HCT116 (cell line): ENCODE data around the gene MYCBP. TPM values are rescaled to one million over a fixed set of nuclear protein-coding genes. Genes with fewer than 3 reads are reported as not detected.

Experiments used
- ATAC-seq: fragments of 200-7000 bp; cut with Tn5 transposase; 2 replicates; pipeline ENCODE4 v1.9.1; 2020; ENCODE audit warnings: mild to moderate bottlenecking, moderate library complexity
- BruUV-seq: library from RNA; stranded (reverse); fragments of 400-500 nt; replicated peaks from 2 replicates; lab custom pipeline; 2021; lab: Mats Ljungman, UMichigan
- CTCF ChIA-PET: fragments of 300-600 bp; sonication (Branson Sonifier 250); formaldehyde crosslinking; loops from one replicate; lab custom pipeline; 2021; ENCODE audit warnings: antibody characterized with exemption; lab: Charles Lee
- POLR2A ChIA-PET: fragments of 300-600, 350-600 bp; sonication (Branson Sonifier 250); formaldehyde crosslinking; loops from one replicate; lab custom pipeline; 2021; ENCODE audit warnings: antibody characterized with exemption; lab: Charles Lee
- RAD21 ChIA-PET, 2 experiments: fragments of 300-600 bp; sonication (Branson Sonifier 250); formaldehyde crosslinking; loops; one replicate each; lab custom pipeline; 2023; ENCODE audit warnings: low total read pairs in 2 of 2; ENCODE audit not compliant: uncharacterized antibody in 2 of 2, unreplicated experiment in 2 of 2, low non-redundant PET in 1 of 2; lab: Charles Lee
- DNase-seq: peaks from one replicate; pipeline ENCODE4 v3.0.0-alpha.2; 2010; ENCODE audit warnings: low read depth, low spot score
- H2AFZ ChIP-seq: fragments of 200-600 bp; shearing (Covaris generic), sonication (generic); 2 replicates; pipeline ENCODE4 v1.6.1; 2017; ENCODE audit warnings: low read depth, mixed run types, mixed read lengths, antibody characterized with exemption, low read length; ENCODE audit not compliant: poor library complexity, severe bottlenecking
- H3K27ac ChIP-seq: 2 replicates; pipeline ENCODE4 v1.5.1; 2012; ENCODE audit warnings: low read depth, low read length
- H3K27me3 ChIP-seq: fragments of 200-600 bp; sonication (generic); 2 replicates; pipeline ENCODE4 v1.6.1; 2016; ENCODE audit warnings: mixed run types, low read length, mixed read lengths; ENCODE audit not compliant: insufficient read depth
- H3K36me3 ChIP-seq, 2 experiments: fragments of 200-500 bp in 1 of 2; fragments of 200-600 bp in 1 of 2; sonication (Bioruptor generic) in 1 of 2; sonication (generic) in 1 of 2; 2 replicates each; pipeline versions ENCODE4 v1.5.1 to v1.6.1; 2014 to 2016; ENCODE audit warnings: low read length in 2 of 2, inconsistent platforms in 1 of 2, mixed read lengths in 1 of 2, mixed run types in 1 of 2; ENCODE audit not compliant: insufficient read depth in 2 of 2, control insufficient read depth in 1 of 2
- H3K4me1 ChIP-seq, 2 experiments: fragments of 200-600 bp in 1 of 2; sonication (generic) in 1 of 2; 2 replicates each; pipeline versions ENCODE4 v1.5.1 to v1.6.1; 2012 to 2017; ENCODE audit warnings: low read length in 2 of 2, inconsistent platforms in 1 of 2, mild to moderate bottlenecking in 1 of 2, mixed read lengths in 1 of 2, mixed run types in 1 of 2, moderate library complexity in 1 of 2; ENCODE audit not compliant: insufficient read depth in 2 of 2, control insufficient read depth in 1 of 2
- H3K4me2 ChIP-seq: fragments of 200-600 bp; sonication (generic); 2 replicates; pipeline ENCODE4 v1.6.1; 2017; ENCODE audit warnings: mixed run types, low read length, mixed read lengths
- H3K4me3 ChIP-seq, 2 experiments: fragments of 200-600 bp in 1 of 2; sonication (generic) in 1 of 2; replicated peaks in 1 of 2; 2 replicates each; pipeline ENCODE4 v1.5.1; 2011 to 2016; ENCODE audit warnings: low read length in 2 of 2, control low read depth in 1 of 2, low read depth in 1 of 2, mild to moderate bottlenecking in 1 of 2, mixed read lengths in 1 of 2, mixed run types in 1 of 2
- H3K79me2 ChIP-seq: fragments of 200-600 bp; sonication (generic); 2 replicates; pipeline ENCODE4 v1.6.1; 2017; ENCODE audit warnings: mild to moderate bottlenecking, mixed run types, low read length, moderate library complexity, mixed read lengths; ENCODE audit not compliant: insufficient read depth
- H3K9ac ChIP-seq: fragments of 200-600 bp; sonication (generic); 2 replicates; pipeline ENCODE4 v1.6.1; 2016; ENCODE audit warnings: low read length, mixed read lengths
- H3K9me2 ChIP-seq: fragments of 200-600 bp; sonication (generic), shearing (Covaris generic); 2 replicates; pipeline ENCODE4 v1.6.1; 2017; ENCODE audit warnings: mixed run types, mild to moderate bottlenecking, moderate library complexity; ENCODE audit not compliant: insufficient read depth
- H3K9me3 ChIP-seq, 2 experiments: fragments of 200-500 bp in 1 of 2; fragments of 200-600 bp in 1 of 2; sonication (Bioruptor generic) in 1 of 2; sonication (generic) in 1 of 2; 2 replicates each; pipeline ENCODE4 v1.6.1; 2014 to 2017; ENCODE audit warnings: low read length in 2 of 2, mixed read lengths in 2 of 2, inconsistent platforms in 1 of 2, low read depth in 1 of 2, mild to moderate bottlenecking in 1 of 2, mixed run types in 1 of 2, moderate library complexity in 1 of 2; ENCODE audit not compliant: control insufficient read depth in 1 of 2, insufficient read depth in 1 of 2
- H4K20me1 ChIP-seq: fragments of 200-600 bp; sonication (generic), shearing (Covaris generic); 2 replicates; pipeline ENCODE4 v1.6.1; 2017; ENCODE audit warnings: mixed run types, mild to moderate bottlenecking, moderate library complexity; ENCODE audit not compliant: insufficient read depth
- CEBPB ChIP-seq: IDR thresholded peaks from 2 replicates; pipeline ENCODE4 v1.6.1; 2012; ENCODE audit warnings: low read depth
- EGR1 ChIP-seq: IDR thresholded peaks from 2 replicates; pipeline ENCODE4 v1.6.1; 2012; ENCODE audit warnings: low read depth
- ELF1 ChIP-seq: IDR thresholded peaks from 2 replicates; pipeline ENCODE4 v1.6.1; 2012; ENCODE audit warnings: low read depth, borderline replicate concordance
- EZH2 ChIP-seq: fragments of 200-600 bp; sonication (generic); IDR thresholded peaks from 2 replicates; pipeline ENCODE4 v1.6.1; 2017; ENCODE audit warnings: antibody characterized with exemption, mixed run types
- EZH2phosphoT487 ChIP-seq: fragments of 200-600 bp; IDR thresholded peaks from 2 replicates; pipeline ENCODE4 v1.6.1; 2018; ENCODE audit warnings: antibody characterized with exemption, borderline replicate concordance
- FOSL1 ChIP-seq: IDR thresholded peaks from 2 replicates; pipeline ENCODE4 v1.6.1; 2012; ENCODE audit warnings: low read depth
- JUND ChIP-seq: IDR thresholded peaks from 2 replicates; pipeline ENCODE4 v1.6.1; 2012
- POLR2A ChIP-seq: IDR thresholded peaks from 2 replicates; pipeline ENCODE4 v1.7.0; 2011; ENCODE audit warnings: borderline replicate concordance; ENCODE audit not compliant: insufficient read depth, insufficient read length; ENCODE audit errors: extremely low read depth
- RAD21 ChIP-seq: IDR thresholded peaks from 2 replicates; pipeline ENCODE4 v1.6.1; 2012; ENCODE audit warnings: low read depth, mild to moderate bottlenecking
- SP1 ChIP-seq: IDR thresholded peaks from 2 replicates; pipeline ENCODE4 v1.6.1; 2012; ENCODE audit warnings: low read depth
- YY1 ChIP-seq: IDR thresholded peaks from 2 replicates; pipeline ENCODE4 v1.6.1; 2011; ENCODE audit warnings: low read length, low read depth, moderate library complexity, mild to moderate bottlenecking; ENCODE audit not compliant: insufficient replicate concordance; ENCODE audit errors: extremely low read depth
- ZFX ChIP-seq: fragments of 450-650 bp; IDR thresholded peaks from 2 replicates; pipeline ENCODE4 v1.6.1; 2017
- ZNF274 ChIP-seq: fragments of 200-500 bp; sonication (Bioruptor generic); IDR thresholded peaks from 2 replicates; pipeline ENCODE4 v1.6.1; 2014; ENCODE audit warnings: mild to moderate bottlenecking, low read depth, low read length, inconsistent platforms
- intact Hi-C: fragments of 100-400 bp; cut with micrococcal nuclease; formaldehyde crosslinking; loops from 2 replicates; pipeline ENCODE4 v1.10.0; 2022
- total RNA-seq: library from RNA; stranded (reverse); gene quantifications from one replicate; pipeline ENCODE4 v1.2.1, GENCODE V29; 2021; ENCODE audit not compliant: unreplicated experiment
- TF ChIP-seq, protein P1 (sequence below): IDR thresholded peaks from 2 replicates; pipeline ENCODE4 v1.6.1; 2012
- TF ChIP-seq, protein P2 (sequence below), 3 experiments: fragments of 200-600 bp in 1 of 3; sonication (generic) in 1 of 3; IDR thresholded peaks in 2 of 3; conservative IDR thresholded peaks in 1 of 3; 2 replicates each; pipeline ENCODE4 v1.5.1; 2012 to 2017; ENCODE audit warnings: low read depth in 2 of 3, low read length in 2 of 3, antibody characterized with exemption in 1 of 3, borderline replicate concordance in 1 of 3, control low read depth in 1 of 3, mild to moderate bottlenecking in 1 of 3, mixed read lengths in 1 of 3, mixed run types in 1 of 3, moderate library complexity in 1 of 3; ENCODE audit not compliant: insufficient read depth in 1 of 3
- TF ChIP-seq, protein P3 (sequence below): IDR thresholded peaks from 2 replicates; pipeline ENCODE4 v1.6.1; 2012; ENCODE audit warnings: low read depth

The MYCBP gene
- total RNA-seq, 1 experiment from 2014 or later = 40.2 TPM

DNA sequence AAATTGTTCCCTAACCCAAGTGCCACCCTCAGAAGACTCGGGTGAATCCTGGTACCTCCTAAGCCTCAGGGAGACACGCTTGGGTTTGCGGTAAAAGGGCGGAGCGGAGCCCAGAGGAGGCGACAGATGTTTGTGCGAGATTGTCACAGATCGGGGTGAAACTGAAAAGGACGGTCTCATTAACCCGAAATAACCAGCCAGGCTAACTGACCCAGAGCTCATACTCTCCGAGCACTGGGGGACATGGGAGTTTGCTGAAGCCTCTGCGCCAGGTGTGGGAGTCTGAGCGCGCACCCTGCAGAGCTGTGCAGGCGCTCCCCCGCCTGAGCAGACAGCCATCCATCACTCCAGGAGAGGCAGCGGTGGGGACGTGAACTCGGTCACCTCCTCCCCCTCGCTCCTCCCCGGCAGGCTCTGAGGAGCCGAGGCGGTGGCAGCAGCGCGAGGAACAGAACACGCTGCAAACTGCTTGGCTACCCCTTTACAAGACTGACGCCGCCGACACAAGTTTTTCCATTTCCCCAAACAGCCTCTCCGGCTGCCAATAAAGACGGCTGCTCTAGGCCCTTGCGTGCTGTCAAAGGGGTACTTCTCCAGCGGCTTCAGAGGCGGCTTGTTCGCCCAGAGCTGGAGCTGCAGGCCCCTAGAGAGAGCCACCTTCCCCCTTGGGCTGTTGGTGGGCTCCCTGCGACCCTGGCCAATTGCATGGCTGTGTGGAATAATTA is 57.1 kb downstream of the MYCBP start:
- no TSS peak for BruUV-seq
- no peak for TF ChIP-seq YY1
- TF ChIP-seq RAD21 = no peak
- TF ChIP-seq EZH2phosphoT487 = no peak
- no peak for TF ChIP-seq POLR2A
- no peak for TF ChIP-seq EGR1
- TF ChIP-seq EZH2 = no peak
- no peak for TF ChIP-seq JUND
- no peak for TF ChIP-seq ELF1
- no peak for TF ChIP-seq CEBPB
- TF ChIP-seq, protein P1, sequence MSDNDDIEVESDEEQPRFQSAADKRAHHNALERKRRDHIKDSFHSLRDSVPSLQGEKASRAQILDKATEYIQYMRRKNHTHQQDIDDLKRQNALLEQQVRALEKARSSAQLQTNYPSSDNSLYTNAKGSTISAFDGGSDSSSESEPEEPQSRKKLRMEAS = no peak
- TF ChIP-seq, protein P2, sequence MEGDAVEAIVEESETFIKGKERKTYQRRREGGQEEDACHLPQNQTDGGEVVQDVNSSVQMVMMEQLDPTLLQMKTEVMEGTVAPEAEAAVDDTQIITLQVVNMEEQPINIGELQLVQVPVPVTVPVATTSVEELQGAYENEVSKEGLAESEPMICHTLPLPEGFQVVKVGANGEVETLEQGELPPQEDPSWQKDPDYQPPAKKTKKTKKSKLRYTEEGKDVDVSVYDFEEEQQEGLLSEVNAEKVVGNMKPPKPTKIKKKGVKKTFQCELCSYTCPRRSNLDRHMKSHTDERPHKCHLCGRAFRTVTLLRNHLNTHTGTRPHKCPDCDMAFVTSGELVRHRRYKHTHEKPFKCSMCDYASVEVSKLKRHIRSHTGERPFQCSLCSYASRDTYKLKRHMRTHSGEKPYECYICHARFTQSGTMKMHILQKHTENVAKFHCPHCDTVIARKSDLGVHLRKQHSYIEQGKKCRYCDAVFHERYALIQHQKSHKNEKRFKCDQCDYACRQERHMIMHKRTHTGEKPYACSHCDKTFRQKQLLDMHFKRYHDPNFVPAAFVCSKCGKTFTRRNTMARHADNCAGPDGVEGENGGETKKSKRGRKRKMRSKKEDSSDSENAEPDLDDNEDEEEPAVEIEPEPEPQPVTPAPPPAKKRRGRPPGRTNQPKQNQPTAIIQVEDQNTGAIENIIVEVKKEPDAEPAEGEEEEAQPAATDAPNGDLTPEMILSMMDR (IDR thresholded peaks at IDR 0.05 in 2 of 3, conservative IDR thresholded peaks at IDR 0.05 in 1 of 3; ENCODE audit: borderline replicate concordance in 1 of 3, insufficient read depth in 1 of 3, low read depth in 2 of 3, low read length in 2 of 3) = no peak
- no peak for TF ChIP-seq SP1
- no peak for TF ChIP-seq FOSL1
- no peak for TF ChIP-seq ZFX
- TF ChIP-seq, protein P3, sequence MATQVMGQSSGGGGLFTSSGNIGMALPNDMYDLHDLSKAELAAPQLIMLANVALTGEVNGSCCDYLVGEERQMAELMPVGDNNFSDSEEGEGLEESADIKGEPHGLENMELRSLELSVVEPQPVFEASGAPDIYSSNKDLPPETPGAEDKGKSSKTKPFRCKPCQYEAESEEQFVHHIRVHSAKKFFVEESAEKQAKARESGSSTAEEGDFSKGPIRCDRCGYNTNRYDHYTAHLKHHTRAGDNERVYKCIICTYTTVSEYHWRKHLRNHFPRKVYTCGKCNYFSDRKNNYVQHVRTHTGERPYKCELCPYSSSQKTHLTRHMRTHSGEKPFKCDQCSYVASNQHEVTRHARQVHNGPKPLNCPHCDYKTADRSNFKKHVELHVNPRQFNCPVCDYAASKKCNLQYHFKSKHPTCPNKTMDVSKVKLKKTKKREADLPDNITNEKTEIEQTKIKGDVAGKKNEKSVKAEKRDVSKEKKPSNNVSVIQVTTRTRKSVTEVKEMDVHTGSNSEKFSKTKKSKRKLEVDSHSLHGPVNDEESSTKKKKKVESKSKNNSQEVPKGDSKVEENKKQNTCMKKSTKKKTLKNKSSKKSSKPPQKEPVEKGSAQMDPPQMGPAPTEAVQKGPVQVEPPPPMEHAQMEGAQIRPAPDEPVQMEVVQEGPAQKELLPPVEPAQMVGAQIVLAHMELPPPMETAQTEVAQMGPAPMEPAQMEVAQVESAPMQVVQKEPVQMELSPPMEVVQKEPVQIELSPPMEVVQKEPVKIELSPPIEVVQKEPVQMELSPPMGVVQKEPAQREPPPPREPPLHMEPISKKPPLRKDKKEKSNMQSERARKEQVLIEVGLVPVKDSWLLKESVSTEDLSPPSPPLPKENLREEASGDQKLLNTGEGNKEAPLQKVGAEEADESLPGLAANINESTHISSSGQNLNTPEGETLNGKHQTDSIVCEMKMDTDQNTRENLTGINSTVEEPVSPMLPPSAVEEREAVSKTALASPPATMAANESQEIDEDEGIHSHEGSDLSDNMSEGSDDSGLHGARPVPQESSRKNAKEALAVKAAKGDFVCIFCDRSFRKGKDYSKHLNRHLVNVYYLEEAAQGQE = no peak
- no peak for TF ChIP-seq ZNF274
- Histone ChIP-seq H3K9ac (no peak overlapping the region), H3K4me1 (peaks cover 0 to 5% of the 10 kb centered on the region in 2 experiments; a peak in 2 of 4 replicates), H3K9me3 (no peaks in the 10 kb centered on the region), H3K4me3 (no peak overlapping the region), H3K79me2 (no peaks in the 10 kb centered on the region), H3K27ac (no peak overlapping the region), H3K9me2 (no peaks in the 10 kb centered on the region), H3K4me2 (no peak overlapping the region), H4K20me1 (no peaks in the 10 kb centered on the region), H2AFZ (no peak overlapping the region), H3K27me3 (peaks cover 18% of the 10 kb centered on the region; the same call in 1 of the 2 replicates), H3K36me3 (no peaks in the 10 kb centered on the region)
- ChIA-PET RAD21 (no interaction called here), POLR2A (no interaction called here), CTCF (no interaction called here)
- ATAC-seq (no peak), DNase-seq (no peak)
- intact Hi-C loops = loop anchor here (5.0 kb wide), 2 partner anchors 209 to 789 kb away; no protein-coding TSS in a partner anchor
